IPS DF 4.7 (cell line): Measurements from ENCODE around the gene PCDHGB1.
"Not testable (repeated sequence)": the region's sequence is repeated elsewhere in the genome, so short reads cannot be mapped to it uniquely, and the experiment has no call there.

Experiments
- DNase-seq: peaks from one replicate; pipeline ENCODE4 v3.0.0-alpha.2; 2013; ENCODE audit warnings: low spot score; ENCODE audit errors: extremely low read depth

PCDHGB1 gene

DNA sequence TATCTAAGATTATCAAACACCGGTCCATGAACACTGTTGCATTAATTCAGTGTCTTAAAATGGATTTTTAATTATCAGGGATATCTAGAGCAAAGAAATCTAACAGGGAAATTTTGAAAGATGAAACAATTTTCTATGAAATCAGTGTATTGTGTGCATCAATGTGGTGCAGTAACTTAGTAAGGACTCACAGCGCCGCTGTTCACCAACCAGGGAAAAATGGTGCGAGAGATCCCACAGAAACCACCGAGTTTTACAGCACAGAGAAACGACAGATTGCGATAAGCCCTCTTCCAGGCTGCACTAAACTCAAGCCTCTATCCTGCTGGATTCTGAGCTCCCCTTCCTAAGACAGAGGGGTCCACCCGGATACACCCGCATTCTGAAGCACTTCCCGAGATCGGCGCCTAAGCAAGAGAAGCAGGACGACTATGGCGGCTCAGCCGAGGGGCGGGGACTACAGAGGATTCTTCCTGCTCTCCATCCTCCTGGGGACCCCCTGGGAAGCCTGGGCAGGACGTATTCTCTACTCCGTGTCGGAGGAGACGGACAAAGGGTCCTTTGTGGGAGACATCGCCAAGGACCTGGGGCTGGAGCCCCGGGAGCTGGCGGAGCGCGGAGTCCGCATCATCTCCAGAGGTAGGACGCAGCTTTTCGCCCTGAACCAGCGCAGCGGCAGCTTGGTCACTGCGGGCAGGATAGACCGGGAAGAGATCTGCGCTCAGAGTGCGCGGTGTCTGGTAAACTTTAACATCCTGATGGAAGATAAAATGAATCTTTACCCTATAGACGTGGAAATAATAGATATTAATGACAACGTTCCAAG lies 32.8 kb downstream of the PCDHGB1 start, which contains the start of gene PCDHGA7:
PCDHGA7 (plus strand) TSS at position 274 of the 826 bp plus-strand sequence; CDS start at position 432, 158 bp downstream.
- DNase-seq: no peak

DNA sequence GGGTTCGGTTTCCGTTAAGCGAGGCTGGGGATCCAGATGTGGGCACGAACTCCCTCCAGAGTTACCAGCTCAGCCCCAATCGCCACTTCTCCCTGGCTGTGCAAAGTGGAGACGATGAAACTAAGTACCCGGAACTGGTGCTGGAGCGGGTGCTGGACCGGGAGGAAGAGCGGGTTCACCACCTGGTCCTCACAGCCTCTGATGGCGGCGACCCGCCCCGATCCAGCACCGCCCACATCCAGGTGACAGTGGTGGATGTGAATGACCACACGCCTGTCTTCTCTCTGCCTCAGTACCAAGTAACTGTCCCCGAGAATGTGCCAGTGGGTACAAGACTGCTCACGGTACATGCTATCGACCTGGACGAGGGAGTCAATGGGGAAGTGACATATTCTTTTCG lies 33.4 kb downstream of the PCDHGB1 start:
- DNase-seq: no peak

DNA sequence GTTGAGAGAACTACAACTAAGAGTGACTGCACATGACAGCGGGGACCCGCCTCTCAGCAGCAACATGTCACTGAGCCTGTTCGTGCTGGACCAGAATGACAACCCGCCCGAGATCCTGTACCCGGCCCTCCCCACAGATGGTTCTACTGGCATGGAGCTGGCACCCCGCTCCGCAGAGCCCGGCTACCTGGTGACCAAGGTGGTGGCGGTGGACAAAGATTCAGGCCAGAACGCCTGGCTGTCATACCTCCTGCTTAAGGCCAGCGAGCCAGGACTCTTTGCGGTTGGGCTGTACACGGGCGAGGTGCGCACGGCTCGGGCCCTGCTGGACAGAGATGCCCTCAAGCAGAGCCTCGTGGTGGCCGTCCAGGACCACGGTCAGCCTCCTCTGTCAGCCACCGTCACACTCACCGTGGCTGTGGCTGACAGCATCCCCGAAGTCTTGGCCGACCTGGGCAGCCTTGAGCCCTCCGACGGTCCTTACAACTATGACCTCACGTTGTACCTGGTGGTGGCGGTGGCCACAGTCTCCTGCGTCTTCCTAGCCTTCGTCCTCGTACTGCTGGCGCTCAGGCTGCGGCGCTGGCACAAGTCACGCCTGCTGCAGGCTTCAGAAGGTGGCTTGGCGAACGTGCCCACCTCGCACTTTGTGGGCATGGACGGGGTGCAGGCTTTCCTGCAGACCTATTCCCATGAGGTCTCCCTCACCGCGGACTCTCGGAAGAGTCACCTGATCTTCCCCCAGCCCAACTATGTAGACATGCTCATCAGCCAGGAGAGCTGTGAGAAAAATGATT lies 34.8 kb downstream of the PCDHGB1 start:
- no peak for DNase-seq

DNA sequence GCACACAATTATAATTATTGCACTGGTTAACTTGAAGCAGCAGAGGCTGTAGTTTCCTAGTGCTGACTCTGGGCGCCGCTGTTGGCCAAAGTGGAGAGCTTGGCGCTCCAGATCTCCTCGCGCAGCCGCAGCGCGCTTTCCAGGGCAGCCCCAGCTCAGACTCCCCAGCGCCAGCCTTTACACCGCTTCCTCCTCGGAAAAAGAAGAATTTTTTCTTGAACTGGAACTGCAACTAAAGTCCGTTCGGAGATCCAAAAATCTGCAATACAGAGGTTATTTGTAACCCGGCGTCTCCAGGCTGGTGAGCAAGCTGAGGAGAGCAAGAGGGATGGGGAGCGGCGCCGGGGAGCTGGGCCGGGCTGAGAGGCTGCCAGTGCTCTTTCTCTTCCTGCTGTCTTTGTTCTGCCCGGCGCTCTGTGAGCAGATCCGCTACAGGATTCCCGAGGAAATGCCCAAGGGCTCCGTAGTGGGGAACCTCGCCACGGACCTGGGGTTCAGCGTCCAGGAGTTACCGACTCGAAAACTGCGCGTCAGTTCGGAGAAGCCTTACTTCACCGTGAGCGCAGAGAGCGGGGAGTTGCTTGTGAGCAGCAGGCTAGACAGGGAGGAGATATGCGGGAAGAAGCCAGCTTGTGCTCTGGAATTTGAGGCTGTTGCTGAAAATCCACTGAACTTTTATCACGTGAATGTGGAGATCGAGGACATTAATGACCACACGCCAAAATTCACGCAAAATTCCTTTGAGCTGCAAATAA lies 37.8 kb downstream of the PCDHGB1 start, which contains the start of gene PCDHGB4:
PCDHGB4 (plus strand) TSS at position 142 of the 755 bp plus-strand sequence; CDS start at position 329, 187 bp downstream.
- not testable (repeated sequence) for DNase-seq

DNA sequence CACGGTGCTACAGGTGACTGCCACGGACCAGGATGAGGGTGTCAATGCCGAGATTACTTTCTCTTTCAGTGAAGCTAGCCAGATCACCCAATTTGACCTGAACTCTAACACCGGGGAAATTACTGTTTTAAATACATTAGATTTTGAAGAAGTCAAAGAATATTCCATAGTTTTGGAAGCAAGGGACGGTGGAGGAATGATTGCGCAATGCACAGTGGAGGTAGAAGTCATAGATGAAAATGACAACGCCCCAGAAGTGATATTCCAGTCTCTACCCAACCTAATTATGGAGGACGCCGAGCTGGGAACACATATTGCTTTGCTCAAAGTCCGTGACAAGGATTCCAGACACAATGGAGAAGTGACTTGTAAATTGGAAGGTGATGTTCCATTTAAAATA lies 38.8 kb downstream of the PCDHGB1 start:
- DNase-seq: no peak

DNA sequence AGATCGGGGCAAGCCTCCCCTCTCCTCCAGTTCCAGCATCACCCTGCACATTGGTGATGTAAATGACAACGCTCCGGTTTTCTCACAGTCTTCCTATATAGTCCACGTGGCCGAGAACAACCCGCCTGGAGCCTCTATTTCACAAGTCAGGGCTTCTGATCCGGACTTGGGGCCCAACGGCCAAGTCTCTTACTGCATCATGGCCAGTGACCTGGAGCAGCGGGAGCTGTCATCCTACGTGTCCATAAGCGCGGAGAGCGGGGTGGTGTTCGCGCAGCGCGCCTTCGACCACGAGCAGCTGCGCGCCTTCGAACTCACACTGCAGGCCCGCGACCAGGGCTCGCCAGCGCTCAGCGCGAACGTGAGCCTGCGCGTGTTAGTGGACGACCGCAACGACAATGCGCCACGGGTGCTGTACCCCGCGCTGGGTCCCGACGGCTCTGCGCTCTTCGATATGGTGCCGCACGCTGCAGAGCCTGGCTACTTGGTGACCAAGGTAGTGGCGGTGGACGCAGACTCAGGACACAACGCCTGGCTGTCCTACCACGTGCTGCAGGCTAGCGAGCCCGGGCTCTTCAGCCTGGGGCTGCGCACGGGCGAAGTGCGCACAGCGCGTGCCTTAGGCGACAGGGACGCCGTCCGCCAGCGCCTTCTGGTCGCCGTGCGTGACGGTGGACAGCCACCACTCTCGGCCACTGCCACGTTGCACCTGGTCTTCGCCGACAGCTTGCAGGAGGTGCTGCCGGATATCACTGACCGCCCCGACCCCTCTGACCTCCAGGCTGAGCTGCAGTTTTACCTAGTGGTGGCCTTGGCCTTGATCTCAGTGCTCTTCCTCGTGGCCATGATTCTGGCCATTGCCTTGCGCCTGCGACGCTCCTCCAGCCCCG lies 39.5 kb downstream of the PCDHGB1 start:
- DNase-seq: no peak

DNA sequence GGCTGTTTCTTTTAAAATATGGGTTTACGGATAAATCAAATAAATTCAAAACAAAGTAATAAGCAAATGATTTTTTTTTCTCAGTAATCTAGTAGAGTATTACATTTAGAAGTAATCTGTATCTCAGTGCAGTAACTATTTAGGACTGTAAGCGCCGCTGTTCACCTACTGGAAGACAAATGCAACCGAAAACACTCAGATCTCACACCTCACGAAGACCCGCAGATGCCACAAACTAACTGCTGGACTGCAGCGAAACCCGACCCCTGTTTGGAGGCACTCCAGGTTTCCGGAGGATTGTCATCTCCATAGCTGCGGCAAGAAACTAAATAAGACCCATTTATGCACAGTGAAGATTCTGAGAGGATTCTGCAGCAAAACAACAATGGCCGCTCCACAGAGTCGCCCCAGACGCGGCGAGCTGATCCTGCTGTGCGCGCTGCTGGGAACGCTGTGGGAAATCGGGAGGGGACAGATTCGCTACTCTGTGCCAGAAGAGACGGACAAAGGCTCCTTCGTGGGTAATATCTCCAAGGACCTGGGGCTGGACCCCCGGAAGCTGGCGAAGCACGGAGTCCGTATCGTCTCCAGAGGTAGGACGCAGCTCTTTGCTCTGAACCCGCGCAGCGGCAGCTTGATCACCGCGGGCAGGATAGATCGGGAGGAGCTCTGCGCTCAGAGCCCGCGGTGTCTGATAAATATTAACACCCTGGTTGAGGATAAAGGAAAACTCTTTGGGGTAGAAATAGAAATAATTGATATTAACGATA lies 42.7 kb downstream of the PCDHGB1 start, which contains the start of gene PCDHGA8:
PCDHGA8 (plus strand) TSS at position 205 of the 770 bp plus-strand sequence; CDS start at position 386, 181 bp downstream.
- DNase-seq: no peak

DNA sequence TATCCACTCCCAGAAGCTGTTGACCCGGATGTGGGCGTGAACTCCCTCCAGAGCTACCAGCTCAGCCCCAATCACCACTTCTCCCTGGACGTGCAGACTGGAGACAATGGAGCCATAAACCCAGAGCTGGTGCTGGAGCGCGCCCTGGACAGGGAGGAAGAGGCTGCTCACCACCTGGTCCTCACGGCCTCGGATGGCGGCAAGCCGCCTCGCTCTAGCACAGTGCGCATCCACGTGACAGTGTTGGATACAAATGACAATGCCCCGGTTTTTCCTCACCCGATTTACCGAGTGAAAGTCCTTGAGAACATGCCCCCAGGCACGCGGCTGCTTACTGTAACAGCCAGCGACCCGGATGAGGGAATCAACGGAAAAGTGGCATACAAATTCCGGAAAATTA lies 43.4 kb downstream of the PCDHGB1 start:
- DNase-seq: no peak

DNA sequence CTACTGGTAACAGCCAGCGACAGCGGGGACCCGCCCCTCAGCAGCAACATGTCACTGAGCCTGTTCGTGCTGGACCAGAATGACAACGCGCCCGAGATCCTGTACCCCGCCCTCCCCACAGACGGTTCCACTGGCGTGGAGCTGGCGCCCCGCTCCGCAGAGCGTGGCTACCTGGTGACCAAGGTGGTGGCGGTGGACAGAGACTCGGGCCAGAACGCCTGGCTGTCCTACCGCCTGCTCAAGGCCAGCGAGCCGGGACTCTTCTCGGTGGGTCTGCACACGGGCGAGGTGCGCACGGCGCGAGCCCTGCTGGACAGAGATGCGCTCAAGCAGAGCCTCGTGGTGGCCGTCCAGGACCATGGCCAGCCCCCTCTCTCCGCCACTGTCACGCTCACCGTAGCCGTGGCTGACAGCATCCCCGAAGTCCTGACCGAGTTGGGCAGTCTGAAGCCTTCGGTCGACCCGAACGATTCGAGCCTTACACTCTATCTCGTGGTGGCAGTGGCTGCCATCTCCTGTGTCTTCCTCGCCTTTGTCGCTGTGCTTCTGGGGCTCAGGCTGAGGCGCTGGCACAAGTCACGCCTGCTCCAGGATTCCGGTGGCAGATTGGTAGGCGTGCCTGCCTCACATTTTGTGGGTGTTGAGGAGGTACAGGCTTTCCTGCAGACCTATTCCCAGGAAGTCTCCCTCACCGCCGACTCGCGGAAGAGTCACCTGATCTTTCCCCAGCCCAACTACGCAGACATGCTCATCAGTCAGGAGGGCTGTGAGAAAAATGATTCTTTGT lies 44.7 kb downstream of the PCDHGB1 start:
- DNase-seq: not testable (repeated sequence)

DNA sequence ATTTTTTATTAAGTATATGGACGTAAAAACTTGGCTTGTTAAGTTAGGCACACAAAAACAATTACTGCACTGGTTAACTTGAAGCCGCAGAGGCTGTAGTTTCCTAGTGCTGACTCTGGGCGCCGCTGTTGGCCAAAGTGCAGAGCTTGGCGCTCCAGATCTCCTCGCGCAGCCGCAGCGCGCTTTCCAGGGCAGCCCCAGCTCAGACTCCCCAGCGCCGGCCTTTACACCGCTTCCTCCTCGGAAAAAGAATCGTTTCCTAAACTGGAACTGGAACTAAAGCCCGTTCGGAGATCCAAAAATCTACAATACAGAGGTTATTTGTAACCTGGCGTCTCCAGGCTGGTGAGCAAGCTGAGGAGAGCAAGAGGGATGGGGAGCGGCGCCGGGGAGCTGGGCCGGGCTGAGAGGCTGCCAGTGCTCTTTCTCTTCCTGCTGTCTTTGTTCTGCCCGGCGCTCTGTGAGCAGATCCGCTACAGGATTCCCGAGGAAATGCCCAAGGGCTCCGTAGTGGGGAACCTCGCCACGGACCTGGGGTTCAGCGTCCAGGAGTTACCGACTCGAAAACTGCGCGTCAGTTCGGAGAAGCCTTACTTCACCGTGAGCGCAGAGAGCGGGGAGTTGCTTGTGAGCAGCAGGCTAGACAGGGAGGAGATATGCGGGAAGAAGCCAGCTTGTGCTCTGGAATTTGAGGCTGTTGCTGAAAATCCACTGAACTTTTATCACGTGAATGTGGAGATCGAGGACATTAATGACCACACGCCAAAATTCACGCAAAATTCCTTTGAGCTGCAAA lies 48.1 kb downstream of the PCDHGB1 start, which contains the start of gene PCDHGB5:
PCDHGB5 (plus strand) TSS at position 192 of the 796 bp plus-strand sequence; CDS start at position 373, 181 bp downstream.
- DNase-seq: not testable (repeated sequence)

DNA sequence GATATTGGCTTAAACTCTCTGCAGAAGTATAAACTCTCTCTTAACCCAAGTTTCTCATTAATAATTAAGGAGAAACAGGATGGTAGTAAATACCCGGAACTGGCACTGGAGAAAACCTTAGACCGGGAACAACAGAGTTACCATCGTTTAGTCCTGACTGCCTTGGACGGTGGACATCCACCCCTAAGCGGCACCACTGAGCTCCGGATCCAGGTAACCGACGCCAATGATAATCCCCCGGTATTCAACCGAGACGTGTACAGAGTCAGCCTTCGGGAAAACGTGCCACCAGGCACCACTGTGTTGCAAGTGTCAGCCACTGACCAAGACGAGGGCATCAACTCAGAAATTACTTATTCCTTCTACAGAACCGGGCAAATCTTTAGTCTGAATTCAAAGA lies 48.7 kb downstream of the PCDHGB1 start:
- no peak for DNase-seq

DNA sequence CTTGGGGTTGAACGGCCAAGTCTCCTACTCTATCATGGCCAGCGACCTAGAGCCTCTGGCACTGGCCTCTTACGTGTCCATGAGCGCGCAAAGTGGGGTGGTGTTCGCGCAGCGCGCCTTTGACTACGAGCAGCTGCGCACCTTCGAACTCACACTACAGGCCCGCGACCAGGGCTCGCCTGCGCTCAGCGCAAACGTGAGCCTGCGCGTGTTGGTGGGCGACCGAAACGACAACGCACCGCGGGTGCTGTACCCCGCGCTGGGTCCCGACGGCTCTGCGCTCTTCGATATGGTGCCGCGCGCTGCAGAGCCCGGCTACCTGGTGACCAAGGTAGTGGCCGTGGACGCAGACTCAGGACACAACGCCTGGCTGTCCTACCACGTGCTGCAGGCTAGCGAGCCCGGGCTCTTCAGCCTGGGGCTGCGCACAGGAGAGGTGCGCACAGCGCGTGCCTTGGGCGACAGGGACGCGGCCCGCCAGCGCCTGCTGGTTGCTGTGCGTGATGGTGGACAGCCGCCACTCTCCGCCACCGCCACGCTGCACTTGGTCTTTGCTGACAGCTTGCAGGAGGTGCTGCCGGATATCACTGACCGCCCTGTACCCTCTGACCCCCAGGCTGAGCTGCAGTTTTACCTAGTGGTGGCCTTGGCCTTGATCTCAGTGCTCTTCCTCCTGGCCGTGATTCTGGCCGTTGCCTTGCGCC lies 49.8 kb downstream of the PCDHGB1 start:
- no peak for DNase-seq
